ENCODE results near the gene TBX1. TPM values are rescaled to one million over a fixed set of nuclear protein-coding genes. Genes with fewer than 3 reads are reported as not detected.

TBX1 gene
- total and polyA plus RNA-seq, 2 of the 13 experiments (the other 11 are each of a cell fraction or from before 2014, with no cell fraction given) = not detected

- TF ChIP-seq KIAA2018 (CRISPR knock-in tag; IDR thresholded peaks at IDR 0.05; ENCODE audit: borderline replicate concordance) (no peak), ZNF3 (CRISPR knock-in tag; IDR thresholded peaks at IDR 0.05) (no peak), ZNF781 (CRISPR knock-in tag; IDR thresholded peaks at IDR 0.05; ENCODE audit: borderline replicate concordance, not compliant biosample characterization) (no peak), SSRP1 (CRISPR knock-in tag; IDR thresholded peaks at IDR 0.05) (no peak), SPEN (CRISPR knock-in tag; IDR thresholded peaks at IDR 0.05; ENCODE audit: low read depth) (no peak), ZHX1 (CRISPR knock-in tag; IDR thresholded peaks at IDR 0.05; ENCODE audit: low read depth) (no peak), TCF7L2 (IDR thresholded peaks at IDR 0.05; ENCODE audit: low read depth, low read length) (no peak), BCL3 (CRISPR knock-in tag; IDR thresholded peaks at IDR 0.05) (no peak)
Observed at GRCh38 chr22:19744350-19745006, 16.1 kb upstream of the TBX1 start (continued).
